Epithelial cell of prostate (primary cell): Measurements from ENCODE around the gene TAOK3.

Experiments used
- DNase-seq: peaks from one replicate; pipeline ENCODE4 v3.0.0-alpha.2; 2011; ENCODE audit warnings: low read depth, low spot score
- H3K27ac ChIP-seq: fragments of 450-650 bp; 2 replicates; pipeline ENCODE4 v1.5.1; 2017; ENCODE audit warnings: mild to moderate bottlenecking

Gene TAOK3

GRCh38 chr12:118107011-118107410, 265.7 kb downstream of the TAOK3 start:
- no peak overlapping the region for H3K27ac ChIP-seq
- no peak for DNase-seq

GRCh38 chr12:118103601-118104382, 268.9 kb downstream of the TAOK3 start, which contains the start of gene VSIG10:
Gene VSIG10 (minus strand): TSS chr12:118104011. CDS start chr12:118103671, 340 bp downstream.
- H3K27ac ChIP-seq, result peak within 1 kb of the TSS; percentile 28
- no peak for DNase-seq

GRCh38 chr12:118103201-118103600, 269.5 kb downstream of the TAOK3 start:
- no peak for DNase-seq
- H3K27ac ChIP-seq, result peak overlapping the region; percentile 28

DNA sequence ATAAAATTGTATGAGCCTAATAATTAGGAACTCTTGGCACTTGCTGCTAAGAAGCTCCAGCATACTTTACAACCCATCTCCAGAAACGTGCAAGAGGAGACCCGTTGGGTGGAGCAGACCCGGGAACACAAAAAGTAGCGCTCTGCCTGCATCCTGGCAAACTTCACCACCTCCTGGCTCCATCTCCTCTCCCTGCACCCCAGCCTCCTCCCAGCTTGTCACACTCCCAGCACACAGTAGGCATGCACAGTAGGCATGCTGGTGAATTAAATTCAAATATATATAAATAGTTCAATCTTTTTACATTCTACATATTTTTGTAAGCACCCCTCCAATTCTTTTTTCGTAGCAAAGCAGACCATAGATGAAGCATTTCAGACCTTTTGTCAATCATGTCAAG, 270.1 kb downstream of the TAOK3 start:
- peak overlapping the region; percentile 28 for H3K27ac ChIP-seq
- DNase-seq, result no peak

DNA sequence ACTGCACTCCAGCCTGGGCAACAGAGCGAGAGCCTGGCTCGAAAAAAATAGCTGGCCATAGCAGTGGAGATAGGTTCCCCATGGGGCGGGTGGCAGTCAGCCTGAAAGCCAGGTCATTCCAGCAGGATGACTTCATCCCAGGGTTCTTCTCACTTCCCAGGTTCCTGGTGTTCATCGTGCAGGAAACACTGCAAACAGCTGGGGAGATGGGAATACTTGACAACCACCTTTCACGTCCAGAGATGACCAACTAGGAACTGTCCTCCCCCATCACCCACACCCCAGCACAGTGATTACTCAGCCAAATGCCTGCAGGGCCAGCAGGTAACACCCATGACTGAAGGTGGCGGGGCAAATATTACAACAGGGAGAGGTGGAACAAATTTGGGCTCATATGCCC, 270.6 kb downstream of the TAOK3 start:
- peak overlapping the region; percentile 28 for H3K27ac ChIP-seq
- DNase-seq, result peak; percentile 29

- no peak overlapping the region for H3K27ac ChIP-seq
- no peak for DNase-seq
These were observed 271.7 kb downstream of the TAOK3 start for GRCh38 chr12:118101051-118101450.
